Breast epithelium (tissue), 3 donors: ENCODE results near the gene GPR158.

Source experiments
- CTCF ChIP-seq, 3 donors: fragments of 450-650 bp; IDR thresholded peaks; one replicate each; pipeline ENCODE4 v1.5.1; 2016 to 2017; ENCODE audit warnings: antibody characterized with exemption in 3 of 3, mild to moderate bottlenecking in 3 of 3, moderate library complexity in 3 of 3
- POLR2A ChIP-seq: fragments of 450-650 bp; IDR thresholded peaks from one replicate; pipeline ENCODE4 v1.6.1; 2016; ENCODE audit warnings: antibody characterized with exemption, mild to moderate bottlenecking, moderate library complexity
- POLR2AphosphoS5 ChIP-seq, 3 donors: sonication (generic); formaldehyde crosslinking; IDR thresholded peaks; one replicate each; pipeline ENCODE4 v1.6.1; 2017; ENCODE audit warnings: antibody characterized with exemption in 3 of 3

- TF ChIP-seq CTCF (IDR thresholded peaks at IDR 0.05) (no peak), POLR2A (no peak), POLR2AphosphoS5 (IDR thresholded peaks at IDR 0.05) (no peak)
These were observed 398.5 kb downstream of the GPR158 start for GRCh38 chr10:25573316-25573715.
